Sigmoid colon (tissue), 4 donors: ENCODE data around the gene SDF2L1.

Experiments used
- CTCF ChIP-seq, 4 experiments: fragments of 450-650 bp in 3 of 4; fragments of 200-600 bp in 1 of 4; IDR thresholded peaks; one replicate each; pipeline ENCODE4 v1.5.1; 2016 to 2019; ENCODE audit warnings: antibody characterized with exemption in 4 of 4, mild to moderate bottlenecking in 3 of 4, moderate library complexity in 2 of 4
- POLR2A ChIP-seq, 2 donors: fragments of 450-650 bp; IDR thresholded peaks; one replicate each; pipeline ENCODE4 v1.6.1; 2016; ENCODE audit warnings: antibody characterized with exemption in 2 of 2, mild to moderate bottlenecking in 2 of 2, moderate library complexity in 2 of 2
- POLR2AphosphoS5 ChIP-seq, 4 donors: sonication (generic); formaldehyde crosslinking; IDR thresholded peaks; one replicate each; pipeline ENCODE4 v1.6.1; 2017; ENCODE audit warnings: antibody characterized with exemption in 4 of 4

GRCh38 chr22:21651521-21652009 lies 9.5 kb downstream of the SDF2L1 start:
- TF ChIP-seq POLR2A (IDR thresholded peaks at IDR 0.05), result no peak
- no peak for TF ChIP-seq CTCF (IDR thresholded peaks at IDR 0.05)
- TF ChIP-seq POLR2AphosphoS5 (IDR thresholded peaks at IDR 0.05), result no peak
